ENCODE data around the gene PITPNM2.

GRCh38 chr12:123108682-123109066 lies 42.2 kb downstream of the PITPNM2 start:
- no peak for TF ChIP-seq CTCF (IDR thresholded peaks at IDR 0.05; ENCODE audit: low read depth, low read length)
- no peak for TF ChIP-seq POLR2A (IDR thresholded peaks at IDR 0.05; ENCODE audit: extremely low read depth, insufficient read length)
- no peak for TF ChIP-seq MYC (IDR thresholded peaks at IDR 0.05; ENCODE audit: low read depth, low read length)
